ENCODE measurements around the gene COL20A1.
"Not testable (repeated sequence)": the region's sequence is repeated elsewhere in the genome, so short reads cannot be mapped to it uniquely, and the experiment has no call there.

COL20A1 gene

GRCh38 chr20:63297796-63298572 is 5.0 kb downstream of the COL20A1 start:
- H3K27ac ChIP-seq = no peak overlapping the region
- TF ChIP-seq ZFX (IDR thresholded peaks at IDR 0.05) = no peak
- TF ChIP-seq, protein P1, sequence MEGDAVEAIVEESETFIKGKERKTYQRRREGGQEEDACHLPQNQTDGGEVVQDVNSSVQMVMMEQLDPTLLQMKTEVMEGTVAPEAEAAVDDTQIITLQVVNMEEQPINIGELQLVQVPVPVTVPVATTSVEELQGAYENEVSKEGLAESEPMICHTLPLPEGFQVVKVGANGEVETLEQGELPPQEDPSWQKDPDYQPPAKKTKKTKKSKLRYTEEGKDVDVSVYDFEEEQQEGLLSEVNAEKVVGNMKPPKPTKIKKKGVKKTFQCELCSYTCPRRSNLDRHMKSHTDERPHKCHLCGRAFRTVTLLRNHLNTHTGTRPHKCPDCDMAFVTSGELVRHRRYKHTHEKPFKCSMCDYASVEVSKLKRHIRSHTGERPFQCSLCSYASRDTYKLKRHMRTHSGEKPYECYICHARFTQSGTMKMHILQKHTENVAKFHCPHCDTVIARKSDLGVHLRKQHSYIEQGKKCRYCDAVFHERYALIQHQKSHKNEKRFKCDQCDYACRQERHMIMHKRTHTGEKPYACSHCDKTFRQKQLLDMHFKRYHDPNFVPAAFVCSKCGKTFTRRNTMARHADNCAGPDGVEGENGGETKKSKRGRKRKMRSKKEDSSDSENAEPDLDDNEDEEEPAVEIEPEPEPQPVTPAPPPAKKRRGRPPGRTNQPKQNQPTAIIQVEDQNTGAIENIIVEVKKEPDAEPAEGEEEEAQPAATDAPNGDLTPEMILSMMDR (conservative IDR thresholded peaks at IDR 0.05) = no peak

DNA sequence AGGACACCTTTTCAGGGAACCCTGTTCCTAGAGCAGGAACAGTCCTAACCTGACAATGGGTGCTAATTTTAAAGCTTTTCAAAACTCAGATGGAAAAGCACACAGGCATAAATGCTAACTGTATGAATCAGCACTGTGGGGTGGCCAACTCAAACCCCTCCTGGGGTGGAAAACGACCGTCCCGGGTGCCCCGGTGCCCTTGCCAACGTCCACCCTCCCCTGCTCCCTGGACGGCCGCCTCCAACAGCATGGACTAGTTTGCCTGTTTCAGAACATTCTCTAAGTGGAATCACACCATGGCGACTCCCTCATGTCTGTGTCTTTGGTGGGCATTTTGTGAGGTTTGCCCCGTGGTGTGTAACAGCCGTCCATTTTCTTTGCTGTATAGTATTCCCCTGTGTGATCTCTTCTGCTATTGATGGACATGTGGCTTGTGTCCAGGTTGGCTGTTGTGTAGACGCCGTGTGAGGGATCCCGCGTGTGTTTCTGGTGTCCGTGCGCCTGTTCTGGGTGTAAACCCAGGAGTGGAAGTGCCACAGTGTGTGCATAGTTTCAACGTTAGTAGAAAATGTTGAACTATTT is 5.8 kb downstream of the COL20A1 start:
- no peak overlapping the region for H3K27ac ChIP-seq
- no peak for TF ChIP-seq ZFX (IDR thresholded peaks at IDR 0.05)
- TF ChIP-seq, protein P1 (conservative IDR thresholded peaks at IDR 0.05) = no peak

DNA sequence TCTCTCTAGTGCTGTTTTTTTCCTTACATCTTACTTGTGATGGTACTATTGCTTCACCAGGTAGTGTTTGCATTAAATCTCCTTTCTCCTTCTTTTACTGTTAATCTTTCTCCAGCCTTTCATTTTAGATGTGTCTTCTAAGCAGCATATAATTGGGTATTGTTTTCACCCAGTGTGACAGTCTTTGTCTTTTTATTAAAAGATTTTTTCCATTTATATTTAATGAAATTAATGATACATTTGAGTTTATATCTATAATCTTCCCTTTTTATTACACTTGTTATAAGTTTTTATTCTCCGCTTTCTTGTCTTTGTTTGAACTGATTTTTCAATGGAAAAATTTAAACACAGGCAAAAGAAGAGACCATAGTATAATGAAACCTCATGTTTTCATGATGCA is 8.7 kb downstream of the COL20A1 start:
- H3K27ac ChIP-seq = no peak overlapping the region
- TF ChIP-seq ZFX (IDR thresholded peaks at IDR 0.05) = no peak
- TF ChIP-seq, protein P1 (conservative IDR thresholded peaks at IDR 0.05) = no peak

- TF ChIP-seq, protein P1 (conservative IDR thresholded peaks at IDR 0.05) = no peak
- no peak for TF ChIP-seq ZFX (IDR thresholded peaks at IDR 0.05)
Measured at GRCh38 chr20:63303095-63303666, 10.2 kb downstream of the COL20A1 start.

DNA sequence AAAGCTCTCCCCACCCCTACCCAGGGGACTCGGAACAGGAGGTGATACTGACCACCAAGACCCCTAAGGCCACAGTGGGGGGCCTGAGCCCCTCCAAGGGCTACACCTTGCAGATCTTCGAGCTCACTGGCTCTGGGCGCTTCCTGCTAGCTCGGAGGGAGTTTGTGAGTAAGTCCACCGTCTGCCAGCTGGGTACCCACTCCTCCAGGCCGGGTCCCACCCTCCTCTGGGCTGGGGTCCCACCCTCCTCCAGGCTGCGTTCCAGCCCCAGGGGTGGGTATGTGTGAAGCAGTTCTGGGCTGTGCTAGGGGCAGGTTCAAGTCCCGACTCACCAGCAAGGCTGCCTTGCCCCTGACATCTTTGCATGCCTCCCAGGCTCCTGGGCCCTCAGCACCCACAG is 12.4 kb downstream of the COL20A1 start:
- H3K27ac ChIP-seq = no peak overlapping the region
- TF ChIP-seq, protein P1 (conservative IDR thresholded peaks at IDR 0.05) = no peak

More at GRCh38 chr20:63303095-63303666, 10.2 kb downstream of the COL20A1 start:
- H3K27ac ChIP-seq = no peak overlapping the region

- not testable (repeated sequence) for H3K27ac ChIP-seq
Measured at GRCh38 chr20:63305933-63306672, 13.1 kb downstream of the COL20A1 start.

DNA sequence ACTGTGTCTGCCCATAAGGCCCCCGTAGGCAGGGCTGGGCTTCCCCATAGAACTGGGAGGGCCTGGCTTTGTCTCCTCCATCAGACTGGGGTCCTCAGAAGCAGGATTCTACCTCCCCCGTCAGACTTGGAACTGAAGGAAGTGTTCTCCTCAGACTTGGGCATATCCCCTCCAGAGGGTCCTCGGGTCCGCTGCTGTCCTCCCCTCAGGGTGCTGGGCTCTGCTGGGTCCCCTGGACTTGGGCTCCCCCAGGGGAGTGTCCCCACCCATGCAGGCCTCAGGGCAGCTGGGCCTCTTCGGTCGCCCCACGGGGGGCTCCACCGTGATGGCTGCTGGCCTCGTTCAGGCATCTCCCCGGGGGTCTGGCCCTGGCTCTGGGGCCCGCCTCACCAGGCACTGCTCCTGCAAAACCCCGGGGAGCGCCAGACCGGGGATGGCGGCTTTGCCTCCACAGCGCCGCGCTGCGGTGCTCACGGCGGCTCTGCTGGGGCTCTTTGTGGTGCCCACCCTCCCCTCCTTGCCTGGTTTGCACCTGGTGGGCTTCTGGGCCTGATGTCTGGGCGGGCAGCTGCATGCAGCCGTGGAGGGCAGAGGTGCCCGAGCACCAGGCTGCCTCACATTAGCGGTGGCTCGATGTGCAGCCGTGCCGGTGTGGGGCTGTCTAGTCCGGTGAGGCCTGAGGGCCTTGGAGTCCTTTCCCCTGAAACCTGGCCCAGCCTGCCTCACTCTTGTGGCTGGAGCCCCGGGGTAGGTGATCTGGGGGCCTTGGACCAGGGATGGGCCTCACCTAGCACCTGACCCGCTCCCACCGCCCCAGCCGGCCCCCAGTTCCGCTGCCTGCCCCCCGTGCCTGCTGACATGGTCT is 13.9 kb downstream of the COL20A1 start:
- H3K27ac ChIP-seq = no peak overlapping the region
- TF ChIP-seq ZFX (IDR thresholded peaks at IDR 0.05) = no peak
